ENCODE measurements around the gene NDUFAF2.

The NDUFAF2 gene

DNA sequence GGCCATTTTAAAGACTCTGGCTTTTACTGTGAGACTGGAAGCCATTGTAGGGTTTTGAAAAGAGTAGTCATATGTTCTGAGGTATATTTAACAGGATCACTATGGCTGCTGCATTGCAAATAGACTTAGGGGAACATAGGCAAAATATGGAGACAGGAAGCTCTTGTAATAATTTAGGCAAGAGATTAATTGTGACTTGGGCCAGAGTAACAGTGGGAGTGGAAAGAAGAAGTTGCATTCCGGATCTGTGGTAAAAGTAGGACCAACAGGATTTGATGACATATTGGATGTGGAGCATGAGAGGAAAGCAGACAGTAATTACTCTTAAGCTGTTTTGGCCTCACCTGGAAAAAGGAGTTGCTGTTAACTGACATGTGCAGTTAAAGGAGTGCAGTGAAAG lies 131.6 kb downstream of the NDUFAF2 start:
- Histone ChIP-seq H3K27ac (ENCODE audit: low read depth, low read length) (no peak overlapping the region), H3K36me3 (ENCODE audit: low read length) (no peaks in the 10 kb centered on the region), H3K4me2 (ENCODE audit: low read depth, low read length, poor library complexity, severe bottlenecking) (no peak overlapping the region), H3K27me3 (ENCODE audit: low read length) (no peaks in the 10 kb centered on the region), H4K20me1 (ENCODE audit: low read depth, low read length) (no peaks in the 10 kb centered on the region), H2AFZ (ENCODE audit: low read depth, low read length, severe bottlenecking) (no peak overlapping the region), H3K4me3 (ENCODE audit: insufficient read depth, low read length, poor library complexity, severe bottlenecking) (no peak overlapping the region), H3K9me2 (replicated peaks; ENCODE audit: insufficient read depth, low read length) (no peaks in the 10 kb centered on the region), H3K9ac (ENCODE audit: low read length) (no peak overlapping the region), H3K79me2 (ENCODE audit: insufficient read depth, low read length) (no peaks in the 10 kb centered on the region), H3F3A (ENCODE audit: insufficient read depth) (no peaks in the 10 kb centered on the region), H3K9me3 (ENCODE audit: insufficient read depth, low read length) (no peaks in the 10 kb centered on the region)
- no peak for TF ChIP-seq EZH2phosphoT487 (conservative IDR thresholded peaks at IDR 0.05; ENCODE audit: low read length)
- TF ChIP-seq, protein P1, sequence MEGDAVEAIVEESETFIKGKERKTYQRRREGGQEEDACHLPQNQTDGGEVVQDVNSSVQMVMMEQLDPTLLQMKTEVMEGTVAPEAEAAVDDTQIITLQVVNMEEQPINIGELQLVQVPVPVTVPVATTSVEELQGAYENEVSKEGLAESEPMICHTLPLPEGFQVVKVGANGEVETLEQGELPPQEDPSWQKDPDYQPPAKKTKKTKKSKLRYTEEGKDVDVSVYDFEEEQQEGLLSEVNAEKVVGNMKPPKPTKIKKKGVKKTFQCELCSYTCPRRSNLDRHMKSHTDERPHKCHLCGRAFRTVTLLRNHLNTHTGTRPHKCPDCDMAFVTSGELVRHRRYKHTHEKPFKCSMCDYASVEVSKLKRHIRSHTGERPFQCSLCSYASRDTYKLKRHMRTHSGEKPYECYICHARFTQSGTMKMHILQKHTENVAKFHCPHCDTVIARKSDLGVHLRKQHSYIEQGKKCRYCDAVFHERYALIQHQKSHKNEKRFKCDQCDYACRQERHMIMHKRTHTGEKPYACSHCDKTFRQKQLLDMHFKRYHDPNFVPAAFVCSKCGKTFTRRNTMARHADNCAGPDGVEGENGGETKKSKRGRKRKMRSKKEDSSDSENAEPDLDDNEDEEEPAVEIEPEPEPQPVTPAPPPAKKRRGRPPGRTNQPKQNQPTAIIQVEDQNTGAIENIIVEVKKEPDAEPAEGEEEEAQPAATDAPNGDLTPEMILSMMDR (IDR thresholded peaks at IDR 0.05; ENCODE audit: insufficient read depth, low read length, poor library complexity, severe bottlenecking): no peak

DNA sequence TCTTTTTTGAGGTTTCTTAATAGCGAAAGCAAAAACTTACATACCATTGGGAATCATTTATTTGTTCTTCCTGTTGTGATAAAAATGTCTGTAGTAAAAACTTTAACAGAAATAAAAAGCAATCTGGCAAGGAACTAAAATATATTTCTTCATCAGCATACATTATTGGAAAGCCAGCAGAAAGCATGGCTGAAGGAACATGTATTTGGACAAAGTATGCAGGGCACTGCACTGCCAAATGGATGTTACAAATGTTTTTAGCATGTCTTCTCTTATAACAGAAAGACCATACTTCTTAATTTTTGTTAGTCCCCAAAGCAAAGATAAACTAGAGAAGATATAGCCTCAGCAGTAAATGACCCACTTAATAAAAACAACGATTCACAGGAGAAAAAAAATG lies 136.7 kb downstream of the NDUFAF2 start:
- Histone ChIP-seq H3K79me2 (ENCODE audit: insufficient read depth, low read length) (no peaks in the 10 kb centered on the region), H3K9ac (ENCODE audit: low read length) (no peak overlapping the region)

DNA sequence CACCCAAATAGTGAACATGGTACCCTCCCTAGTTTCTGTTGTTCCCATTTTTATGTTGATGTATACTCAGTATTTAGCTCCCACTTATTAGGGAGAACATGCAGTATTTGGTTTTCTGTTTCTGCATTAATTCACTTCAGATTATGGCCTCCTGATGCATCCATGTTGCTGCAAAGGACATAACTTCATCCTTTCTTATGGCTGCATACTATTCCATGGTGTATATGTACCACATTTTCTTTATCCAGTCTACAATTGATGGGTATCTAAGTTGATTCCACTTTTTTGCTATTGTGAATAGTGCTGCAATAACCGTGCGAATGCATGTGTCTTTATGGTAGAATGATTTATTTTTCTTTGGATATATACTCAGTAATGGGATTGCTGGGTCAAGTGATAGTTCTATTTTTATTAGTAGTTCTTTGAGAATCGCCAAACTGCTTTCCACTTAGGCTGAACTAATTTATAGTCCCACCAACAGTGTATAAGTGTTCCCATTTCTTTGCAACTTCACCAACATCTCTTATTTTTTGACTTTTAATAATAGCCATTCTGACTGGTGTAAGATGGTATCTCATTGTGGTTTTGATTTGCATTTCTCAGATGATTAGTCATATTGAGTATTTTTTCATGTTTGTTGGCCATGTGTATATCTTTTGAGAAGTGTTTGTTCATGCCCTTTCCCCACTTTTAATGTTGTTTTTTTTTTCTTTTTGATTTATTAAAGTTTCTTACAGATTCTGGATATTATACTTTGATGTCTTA lies 137.7 kb downstream of the NDUFAF2 start:
- Histone ChIP-seq H3K27ac (ENCODE audit: low read depth, low read length) (no peak overlapping the region), H2AFZ (ENCODE audit: low read depth, low read length, severe bottlenecking) (no peak overlapping the region), H3K27me3 (ENCODE audit: low read length) (no peaks in the 10 kb centered on the region), H3F3A (ENCODE audit: insufficient read depth) (no peaks in the 10 kb centered on the region), H3K4me3 (ENCODE audit: insufficient read depth, low read length, poor library complexity, severe bottlenecking) (no peak overlapping the region), H3K9me3 (ENCODE audit: insufficient read depth, low read length) (no peaks in the 10 kb centered on the region), H4K20me1 (ENCODE audit: low read depth, low read length) (no peaks in the 10 kb centered on the region), H3K9ac (ENCODE audit: low read length) (no peak overlapping the region), H3K36me3 (ENCODE audit: low read length) (no peaks in the 10 kb centered on the region), H3K9me2 (replicated peaks; ENCODE audit: insufficient read depth, low read length) (no peaks in the 10 kb centered on the region), H3K79me2 (ENCODE audit: insufficient read depth, low read length) (no peaks in the 10 kb centered on the region), H3K4me2 (ENCODE audit: low read depth, low read length, poor library complexity, severe bottlenecking) (no peak overlapping the region)
- TF ChIP-seq EZH2phosphoT487 (conservative IDR thresholded peaks at IDR 0.05; ENCODE audit: low read length): no peak
- TF ChIP-seq, protein P1 (IDR thresholded peaks at IDR 0.05; ENCODE audit: insufficient read depth, low read length, poor library complexity, severe bottlenecking): no peak

More for the DNA sequence above, 136.7 kb downstream of the NDUFAF2 start:
- H3K27ac ChIP-seq (ENCODE audit: low read depth, low read length): no peak overlapping the region
- no peak overlapping the region for H3K4me2 ChIP-seq (ENCODE audit: low read depth, low read length, poor library complexity, severe bottlenecking)
- no peaks in the 10 kb centered on the region for H3K9me2 ChIP-seq (replicated peaks; ENCODE audit: insufficient read depth, low read length)
- H3F3A ChIP-seq (ENCODE audit: insufficient read depth): no peaks in the 10 kb centered on the region
- no peaks in the 10 kb centered on the region for H3K27me3 ChIP-seq (ENCODE audit: low read length)
- no peaks in the 10 kb centered on the region for H3K9me3 ChIP-seq (ENCODE audit: insufficient read depth, low read length)
- no peak overlapping the region for H2AFZ ChIP-seq (ENCODE audit: low read depth, low read length, severe bottlenecking)
- no peak overlapping the region for H3K4me3 ChIP-seq (ENCODE audit: insufficient read depth, low read length, poor library complexity, severe bottlenecking)
- TF ChIP-seq, protein P1 (IDR thresholded peaks at IDR 0.05; ENCODE audit: insufficient read depth, low read length, poor library complexity, severe bottlenecking): no peak
- no peak for TF ChIP-seq EZH2phosphoT487 (conservative IDR thresholded peaks at IDR 0.05; ENCODE audit: low read length)
- H3K36me3 ChIP-seq (ENCODE audit: low read length): no peaks in the 10 kb centered on the region
- H4K20me1 ChIP-seq (ENCODE audit: low read depth, low read length): no peaks in the 10 kb centered on the region

All from SU-DHL-6 (cell line).